GM13977 (cell line): ENCODE data around the gene PNMT.

Experiments used
- DNase-seq: peaks from one replicate; pipeline ENCODE4 v3.0.0; 2012; ENCODE audit warnings: low spot score
- in situ Hi-C: fragments of 300-500 bp; cut with MboI; formaldehyde crosslinking; loops from one replicate; pipeline ENCODE4 v1.12.0; 2022; ENCODE audit warnings: low sequenced_read_pairs, low pct_unique_long_range_greater_than_20kb, mixed read lengths, inconsistent platforms; ENCODE audit not compliant: unreplicated experiment
- TF ChIP-seq, protein P1 (sequence below): IDR thresholded peaks from 2 replicates; pipeline ENCODE4 v1.5.1; 2012; ENCODE audit warnings: mild to moderate bottlenecking, control low read depth; ENCODE audit not compliant: insufficient read depth; ENCODE audit errors: extremely low read depth, missing control alignments

The PNMT gene

DNA sequence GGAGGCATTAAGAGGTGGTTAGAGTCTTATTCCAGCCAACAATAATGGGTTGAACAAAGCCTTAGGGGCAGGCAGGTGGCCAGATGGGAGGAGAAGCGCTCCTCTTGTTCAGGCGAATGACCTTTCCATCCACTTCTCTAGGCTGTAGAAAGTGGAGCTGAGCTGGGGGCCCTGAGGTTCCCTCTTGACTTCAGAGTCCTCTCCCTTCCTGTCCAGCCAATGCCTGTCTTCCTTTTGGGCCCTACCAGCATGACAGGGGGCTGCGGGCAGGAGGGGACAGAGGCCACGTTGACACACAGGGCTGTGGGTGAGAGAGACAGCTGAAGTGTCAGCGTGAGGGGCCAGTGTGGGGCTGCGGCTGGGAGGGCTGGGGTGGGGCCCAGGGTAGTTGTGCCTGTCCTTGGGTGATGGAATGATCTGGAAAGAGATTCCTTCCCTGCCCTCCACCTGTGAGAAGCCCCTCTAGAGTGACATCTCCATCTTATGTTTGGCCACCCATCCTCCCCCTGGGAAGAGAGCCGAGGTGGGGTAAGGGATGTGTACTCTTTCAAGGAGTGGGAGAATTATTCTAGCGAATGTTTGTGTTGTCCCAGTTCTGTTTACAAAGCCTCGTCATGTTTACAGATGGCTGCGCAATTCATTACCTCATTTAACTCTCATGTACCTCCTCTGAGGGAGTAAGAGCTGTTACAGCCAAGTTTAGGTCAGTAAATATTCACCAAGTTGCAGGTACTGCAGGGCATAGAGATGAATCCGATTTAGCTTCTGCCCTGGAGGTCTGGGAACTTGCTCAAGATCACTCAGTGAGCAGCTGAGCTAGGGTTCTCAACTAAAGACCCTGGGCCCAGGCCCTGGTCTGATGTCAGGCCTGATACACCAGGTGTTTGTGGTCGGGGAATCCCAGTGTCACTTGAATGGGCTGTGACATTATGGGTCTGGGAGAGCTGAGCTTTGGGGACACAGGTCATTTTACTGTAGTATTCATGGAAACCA is 34.9 kb downstream of the PNMT start:
- in situ Hi-C loops: no loop called here
- DNase-seq: peak; percentile 80
- TF ChIP-seq, protein P1, sequence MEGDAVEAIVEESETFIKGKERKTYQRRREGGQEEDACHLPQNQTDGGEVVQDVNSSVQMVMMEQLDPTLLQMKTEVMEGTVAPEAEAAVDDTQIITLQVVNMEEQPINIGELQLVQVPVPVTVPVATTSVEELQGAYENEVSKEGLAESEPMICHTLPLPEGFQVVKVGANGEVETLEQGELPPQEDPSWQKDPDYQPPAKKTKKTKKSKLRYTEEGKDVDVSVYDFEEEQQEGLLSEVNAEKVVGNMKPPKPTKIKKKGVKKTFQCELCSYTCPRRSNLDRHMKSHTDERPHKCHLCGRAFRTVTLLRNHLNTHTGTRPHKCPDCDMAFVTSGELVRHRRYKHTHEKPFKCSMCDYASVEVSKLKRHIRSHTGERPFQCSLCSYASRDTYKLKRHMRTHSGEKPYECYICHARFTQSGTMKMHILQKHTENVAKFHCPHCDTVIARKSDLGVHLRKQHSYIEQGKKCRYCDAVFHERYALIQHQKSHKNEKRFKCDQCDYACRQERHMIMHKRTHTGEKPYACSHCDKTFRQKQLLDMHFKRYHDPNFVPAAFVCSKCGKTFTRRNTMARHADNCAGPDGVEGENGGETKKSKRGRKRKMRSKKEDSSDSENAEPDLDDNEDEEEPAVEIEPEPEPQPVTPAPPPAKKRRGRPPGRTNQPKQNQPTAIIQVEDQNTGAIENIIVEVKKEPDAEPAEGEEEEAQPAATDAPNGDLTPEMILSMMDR: no peak

GRCh38 chr17:39703913-39704312 is 35.7 kb downstream of the PNMT start:
- TF ChIP-seq, protein P1: no peak
- DNase-seq: no peak
- in situ Hi-C loops: no loop called here

- DNase-seq: no peak
- in situ Hi-C loops: no loop called here
Observed at GRCh38 chr17:39704821-39705551, 36.7 kb downstream of the PNMT start.

DNA sequence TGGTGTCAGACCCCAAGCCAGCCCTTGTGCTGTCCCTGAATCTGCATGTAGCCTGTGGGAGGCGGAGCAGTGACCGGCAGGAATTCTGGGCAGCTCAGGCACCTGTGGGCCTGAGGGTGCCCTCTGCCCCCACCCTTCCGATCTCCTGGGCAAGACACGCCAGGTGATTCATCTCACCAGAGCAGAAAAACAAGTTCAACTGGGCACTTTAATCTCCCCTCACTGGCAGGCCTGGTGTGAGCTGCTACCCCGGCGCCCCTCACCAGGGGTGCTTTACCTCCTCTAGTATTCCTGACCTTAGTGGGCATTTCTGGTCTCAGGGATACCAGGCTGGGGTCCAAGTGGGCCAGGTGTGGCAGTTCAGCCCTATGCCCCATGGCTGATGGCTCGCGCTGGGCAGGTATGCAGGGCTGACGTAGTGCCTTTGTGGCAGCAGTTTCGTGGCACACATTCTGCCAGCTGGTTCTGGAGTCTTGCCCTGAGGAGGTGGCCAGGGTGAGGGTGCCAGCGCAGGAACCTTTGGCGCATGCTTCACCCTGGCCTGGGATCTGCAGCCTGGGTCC is 37.6 kb downstream of the PNMT start:
- in situ Hi-C loops: no loop called here
- DNase-seq: no peak
- TF ChIP-seq, protein P1: no peak

More at GRCh38 chr17:39704821-39705551, 36.7 kb downstream of the PNMT start:
- TF ChIP-seq, protein P1: no peak

GRCh38 chr17:39706383-39706782 is 38.1 kb downstream of the PNMT start:
- in situ Hi-C loops: no loop called here
- TF ChIP-seq, protein P1: no peak
- DNase-seq: no peak

- in situ Hi-C loops: no loop called here
- TF ChIP-seq, protein P1: no peak
- no peak for DNase-seq
Observed at GRCh38 chr17:39706921-39707337, 38.7 kb downstream of the PNMT start.
